RPMI8226 (cell line): ENCODE measurements around the gene XXYLT1.

Experiments
- DNase-seq: peaks from one replicate; pipeline ENCODE4 v3.0.0-alpha.2; 2015

Gene XXYLT1

GRCh38 chr3:195164573-195165264 lies 106.2 kb downstream of the XXYLT1 start:
- no peak for DNase-seq

GRCh38 chr3:195163719-195164572 lies 107.0 kb downstream of the XXYLT1 start:
- DNase-seq, result no peak

GRCh38 chr3:195162816-195163215 lies 108.1 kb downstream of the XXYLT1 start:
- no peak for DNase-seq

GRCh38 chr3:195162033-195162669 lies 108.8 kb downstream of the XXYLT1 start:
- no peak for DNase-seq

- DNase-seq, result peak; percentile 55
Measured at GRCh38 chr3:195160908-195161434, 110.0 kb downstream of the XXYLT1 start.

GRCh38 chr3:195160257-195160898 lies 110.6 kb downstream of the XXYLT1 start:
- no peak for DNase-seq

- no peak for DNase-seq
Measured at GRCh38 chr3:195159814-195160165, 111.2 kb downstream of the XXYLT1 start.

GRCh38 chr3:195159117-195159813 lies 111.7 kb downstream of the XXYLT1 start:
- no peak for DNase-seq

GRCh38 chr3:195156286-195156890 lies 114.6 kb downstream of the XXYLT1 start:
- peak; percentile 34 for DNase-seq

- no peak for DNase-seq
Measured at GRCh38 chr3:195155570-195156241, 115.3 kb downstream of the XXYLT1 start.

- DNase-seq, result no peak
Measured at GRCh38 chr3:195154793-195155535, 116.0 kb downstream of the XXYLT1 start.

- DNase-seq, result no peak
Measured at GRCh38 chr3:195154111-195154791, 116.7 kb downstream of the XXYLT1 start.

- no peak for DNase-seq
Measured at GRCh38 chr3:195153653-195154052, 117.3 kb downstream of the XXYLT1 start.

- DNase-seq, result no peak
Measured at GRCh38 chr3:195153130-195153529, 117.8 kb downstream of the XXYLT1 start.

- no peak for DNase-seq
Measured at GRCh38 chr3:195151866-195152541, 119.0 kb downstream of the XXYLT1 start.

- DNase-seq, result no peak
Measured at GRCh38 chr3:195151402-195151801, 119.6 kb downstream of the XXYLT1 start.

- DNase-seq, result no peak
Measured at GRCh38 chr3:195150181-195151118, 120.5 kb downstream of the XXYLT1 start.
